Spleen (tissue), 7 donors: ENCODE results near the gene SLC25A11.

Experiments
- POLR2A ChIP-seq, 3 donors: fragments of 450-650 bp; IDR thresholded peaks; one replicate each; pipeline ENCODE4 v1.5.1; 2017; ENCODE audit warnings: antibody characterized with exemption in 3 of 3, mild to moderate bottlenecking in 1 of 3
- TF ChIP-seq, protein P1 (sequence below), 11 experiments: fragments of 200-600 bp in 7 of 11; fragments of 450-650 bp in 4 of 11; sonication (generic) in 4 of 11; IDR thresholded peaks in 8 of 11; conservative IDR thresholded peaks in 3 of 11; 1 replicate in 7 of 11; 2 replicates in 4 of 11; pipeline versions ENCODE4 v1.4.0 to v1.8.0; 2016 to 2021; ENCODE audit warnings: antibody characterized with exemption in 11 of 11, inconsistent platforms in 4 of 11, mild to moderate bottlenecking in 1 of 11
- donor health status: DM: no; HTN: no; CAD: no; lungs with moderate emphysema.
- donor health status: DM: no; HTN: no; CAD: no.
- donor health status: DM: no; HTN: no; CAD: no.

DNA sequence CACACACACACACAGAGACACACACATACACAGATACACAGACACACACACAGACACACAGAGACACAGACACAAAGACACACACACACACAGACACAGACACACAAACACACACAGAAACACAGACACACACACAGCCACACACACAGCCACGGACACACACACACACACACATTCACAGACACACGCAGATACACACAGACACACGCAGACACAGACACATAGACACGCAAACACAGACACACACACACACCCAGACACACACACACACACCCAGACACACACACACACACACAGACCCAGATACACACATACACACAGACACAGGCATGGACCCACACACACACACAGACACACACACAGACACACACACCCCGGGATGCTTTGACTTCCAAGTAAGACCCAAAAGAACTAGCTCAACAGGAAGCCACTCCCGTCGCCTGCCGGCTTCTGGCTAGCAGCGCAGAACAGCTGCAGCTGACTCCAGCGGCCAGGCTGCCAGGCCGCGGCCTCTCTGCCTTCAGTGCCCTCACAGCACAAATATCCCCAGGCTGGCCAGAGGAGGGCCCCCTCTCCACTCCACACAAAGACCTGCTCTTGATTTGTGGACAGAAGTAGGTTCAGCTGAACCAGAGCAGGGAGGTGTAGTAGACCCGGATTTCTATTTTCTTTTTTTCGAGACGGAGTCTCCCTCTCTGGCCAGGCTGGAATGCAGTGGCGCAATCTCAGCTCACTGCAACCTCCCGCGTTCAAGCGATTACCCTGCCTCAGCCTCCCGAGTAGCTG, 30.9 kb downstream of the SLC25A11 start:
- TF ChIP-seq, protein P1, sequence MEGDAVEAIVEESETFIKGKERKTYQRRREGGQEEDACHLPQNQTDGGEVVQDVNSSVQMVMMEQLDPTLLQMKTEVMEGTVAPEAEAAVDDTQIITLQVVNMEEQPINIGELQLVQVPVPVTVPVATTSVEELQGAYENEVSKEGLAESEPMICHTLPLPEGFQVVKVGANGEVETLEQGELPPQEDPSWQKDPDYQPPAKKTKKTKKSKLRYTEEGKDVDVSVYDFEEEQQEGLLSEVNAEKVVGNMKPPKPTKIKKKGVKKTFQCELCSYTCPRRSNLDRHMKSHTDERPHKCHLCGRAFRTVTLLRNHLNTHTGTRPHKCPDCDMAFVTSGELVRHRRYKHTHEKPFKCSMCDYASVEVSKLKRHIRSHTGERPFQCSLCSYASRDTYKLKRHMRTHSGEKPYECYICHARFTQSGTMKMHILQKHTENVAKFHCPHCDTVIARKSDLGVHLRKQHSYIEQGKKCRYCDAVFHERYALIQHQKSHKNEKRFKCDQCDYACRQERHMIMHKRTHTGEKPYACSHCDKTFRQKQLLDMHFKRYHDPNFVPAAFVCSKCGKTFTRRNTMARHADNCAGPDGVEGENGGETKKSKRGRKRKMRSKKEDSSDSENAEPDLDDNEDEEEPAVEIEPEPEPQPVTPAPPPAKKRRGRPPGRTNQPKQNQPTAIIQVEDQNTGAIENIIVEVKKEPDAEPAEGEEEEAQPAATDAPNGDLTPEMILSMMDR (IDR thresholded peaks at IDR 0.05 in 8 of 11, conservative IDR thresholded peaks at IDR 0.05 in 3 of 11): peak; percentile 76 to 95 (median 88)
- TF ChIP-seq POLR2A (IDR thresholded peaks at IDR 0.05): no peak
